ENCODE results near the gene COL13A1. TPM values are rescaled to one million over a fixed set of nuclear protein-coding genes. Genes with fewer than 3 reads are reported as not detected.

The COL13A1 gene
- total RNA-seq, 6 experiments from 2014 or later: 33.5 to 46.6 (median 38.1) TPM

GRCh38 chr10:70007116-70007820 is 205.6 kb downstream of the COL13A1 start:
- DNase-seq: no peak
- H3K9me3 Mint-ChIP-seq: no peaks in the 10 kb centered on the region
- H3K36me3 Mint-ChIP-seq (ENCODE audit: low read depth): no peaks in the 10 kb centered on the region
- no peak overlapping the region for H3K4me3 Mint-ChIP-seq
- H3K4me1 Mint-ChIP-seq (ENCODE audit: low read depth): no peaks in the 10 kb centered on the region
- peaks cover 37% of the 10 kb centered on the region for H3K27me3 Mint-ChIP-seq (ENCODE audit: insufficient read depth)
- no peak overlapping the region for H3K27ac Mint-ChIP-seq
- no peak for TF ChIP-seq CTCF (IDR thresholded peaks at IDR 0.05)

Other genes starting within 250 kb of the COL13A1 start
- not detected for gene NEUROG3, start 228.5 kb upstream of the COL13A1 start, total RNA-seq (2021; fragmentation: NEBNext Ultra II Directional; extraction: Animal tissue kit (Norgen Biotek cat#: 25700))
- under 1 TPM in 4 of 6 experiments, not detected in 2; 0.20 to 0.43 (median 0.30) TPM for gene FAM241B, start 171.7 kb upstream of the COL13A1 start, total RNA-seq (2021; fragmentation: NEBNext Ultra II Directional; extraction: Animal tissue kit (Norgen Biotek cat#: 25700))